Measurements from ENCODE around the gene CECR2. TPM values are rescaled to one million over a fixed set of nuclear protein-coding genes. Genes with fewer than 3 reads are reported as not detected.
"Not testable (repeated sequence)": the region's sequence is repeated elsewhere in the genome, so short reads cannot be mapped to it uniquely, and the experiment has no call there.

Gene CECR2
- total RNA-seq, 2 experiments from 2014 or later, result not detected

DNA sequence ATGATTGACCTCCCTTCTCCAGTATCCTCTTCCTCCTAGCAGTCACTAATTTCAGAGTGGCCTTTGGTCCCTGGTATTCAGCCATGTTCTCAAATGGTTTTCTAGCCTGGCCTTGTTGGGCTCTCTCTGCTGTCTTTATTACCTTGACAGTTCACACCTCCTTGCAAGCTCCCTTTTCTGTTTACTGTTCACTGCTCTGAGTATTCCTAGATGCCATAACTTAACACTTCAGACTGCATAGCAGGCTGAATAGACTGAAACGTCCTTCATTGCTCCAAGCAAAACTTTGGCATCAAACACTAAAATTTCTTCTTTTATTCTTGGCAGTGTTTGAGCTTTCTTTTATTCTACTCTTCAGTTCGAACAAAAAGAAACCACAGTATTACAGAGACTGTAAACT lies 144.4 kb downstream of the CECR2 start:
- intact Hi-C loops (cut with DNase I, micrococcal nuclease), result no loop called here
- ChIA-PET POLR2A (no interaction called here), CTCF (no interaction called here)
- Mint-ChIP-seq H3K4me1 (ENCODE audit: low read depth) (no peaks in the 10 kb centered on the region), H3K27me3 (peaks cover 20% of the 10 kb centered on the region), H3K9me3 (no peaks in the 10 kb centered on the region), H3K27ac (no peak overlapping the region), H3K36me3 (ENCODE audit: low read depth) (no peaks in the 10 kb centered on the region), H3K4me3 (no peak overlapping the region)
- Histone ChIP-seq H3K4me3 (ENCODE audit: low read length) (no peak overlapping the region), H3K9me3 (ENCODE audit: control insufficient read depth in 1 of 2, insufficient read depth in 1 of 2, low read length in 2 of 2) (no peaks in the 10 kb centered on the region), H3K4me1 (ENCODE audit: insufficient read depth, low read length) (no peaks in the 10 kb centered on the region), H3K27me3 (ENCODE audit: control insufficient read depth in 1 of 2, insufficient read depth in 2 of 2, low read length in 2 of 2) (peaks cover 4 to 6% of the 10 kb centered on the region in 2 experiments), H3K36me3 (ENCODE audit: insufficient read depth, low read length) (no peaks in the 10 kb centered on the region), H3K27ac (ENCODE audit: low read depth in 1 of 2, low read length in 2 of 2) (no peak overlapping the region)
- DNase-seq (no peak), ATAC-seq (ENCODE audit: poor library complexity) (no peak)
- TF ChIP-seq, protein P1, sequence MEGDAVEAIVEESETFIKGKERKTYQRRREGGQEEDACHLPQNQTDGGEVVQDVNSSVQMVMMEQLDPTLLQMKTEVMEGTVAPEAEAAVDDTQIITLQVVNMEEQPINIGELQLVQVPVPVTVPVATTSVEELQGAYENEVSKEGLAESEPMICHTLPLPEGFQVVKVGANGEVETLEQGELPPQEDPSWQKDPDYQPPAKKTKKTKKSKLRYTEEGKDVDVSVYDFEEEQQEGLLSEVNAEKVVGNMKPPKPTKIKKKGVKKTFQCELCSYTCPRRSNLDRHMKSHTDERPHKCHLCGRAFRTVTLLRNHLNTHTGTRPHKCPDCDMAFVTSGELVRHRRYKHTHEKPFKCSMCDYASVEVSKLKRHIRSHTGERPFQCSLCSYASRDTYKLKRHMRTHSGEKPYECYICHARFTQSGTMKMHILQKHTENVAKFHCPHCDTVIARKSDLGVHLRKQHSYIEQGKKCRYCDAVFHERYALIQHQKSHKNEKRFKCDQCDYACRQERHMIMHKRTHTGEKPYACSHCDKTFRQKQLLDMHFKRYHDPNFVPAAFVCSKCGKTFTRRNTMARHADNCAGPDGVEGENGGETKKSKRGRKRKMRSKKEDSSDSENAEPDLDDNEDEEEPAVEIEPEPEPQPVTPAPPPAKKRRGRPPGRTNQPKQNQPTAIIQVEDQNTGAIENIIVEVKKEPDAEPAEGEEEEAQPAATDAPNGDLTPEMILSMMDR (IDR thresholded peaks at IDR 0.05), result no peak

DNA sequence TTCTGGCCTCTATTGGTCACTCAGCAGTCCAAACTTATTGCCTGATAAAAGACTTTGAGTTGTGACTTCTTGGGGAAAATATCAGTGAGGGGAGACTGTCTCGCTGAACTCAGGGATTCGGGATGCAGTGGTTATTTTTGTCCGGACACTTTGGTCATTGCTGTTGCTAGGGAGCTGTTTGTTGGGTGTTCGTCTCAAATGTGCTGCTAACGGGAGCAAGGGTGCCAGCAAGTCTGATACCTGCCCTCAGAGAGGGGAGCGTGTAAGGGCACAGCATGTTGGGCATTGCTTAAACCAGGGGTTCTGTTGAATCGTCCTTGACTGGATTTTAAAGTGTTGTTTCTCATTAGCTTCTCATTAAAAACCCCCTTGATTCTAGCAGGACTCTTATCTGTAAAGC lies 144.8 kb downstream of the CECR2 start:
- ChIA-PET CTCF (no interaction called here), POLR2A (no interaction called here)
- TF ChIP-seq, protein P1 (IDR thresholded peaks at IDR 0.05), result no peak
- Histone ChIP-seq H3K9me3 (ENCODE audit: control insufficient read depth in 1 of 2, insufficient read depth in 1 of 2, low read length in 2 of 2) (no peaks in the 10 kb centered on the region), H3K4me3 (ENCODE audit: low read length) (no peak overlapping the region), H3K27ac (ENCODE audit: low read depth in 1 of 2, low read length in 2 of 2) (no peak overlapping the region), H3K36me3 (ENCODE audit: insufficient read depth, low read length) (no peaks in the 10 kb centered on the region), H3K4me1 (ENCODE audit: insufficient read depth, low read length) (no peaks in the 10 kb centered on the region), H3K27me3 (ENCODE audit: control insufficient read depth in 1 of 2, insufficient read depth in 2 of 2, low read length in 2 of 2) (peaks cover 2 to 6% of the 10 kb centered on the region in 2 experiments)
- Mint-ChIP-seq H3K27ac (no peak overlapping the region), H3K9me3 (no peaks in the 10 kb centered on the region), H3K36me3 (ENCODE audit: low read depth) (no peaks in the 10 kb centered on the region), H3K4me3 (no peak overlapping the region), H3K27me3 (peaks cover 18% of the 10 kb centered on the region), H3K4me1 (ENCODE audit: low read depth) (no peaks in the 10 kb centered on the region)
- intact Hi-C loops (cut with DNase I, micrococcal nuclease), result no loop called here
- no peak for ATAC-seq (ENCODE audit: poor library complexity)
- DNase-seq, result no peak

DNA sequence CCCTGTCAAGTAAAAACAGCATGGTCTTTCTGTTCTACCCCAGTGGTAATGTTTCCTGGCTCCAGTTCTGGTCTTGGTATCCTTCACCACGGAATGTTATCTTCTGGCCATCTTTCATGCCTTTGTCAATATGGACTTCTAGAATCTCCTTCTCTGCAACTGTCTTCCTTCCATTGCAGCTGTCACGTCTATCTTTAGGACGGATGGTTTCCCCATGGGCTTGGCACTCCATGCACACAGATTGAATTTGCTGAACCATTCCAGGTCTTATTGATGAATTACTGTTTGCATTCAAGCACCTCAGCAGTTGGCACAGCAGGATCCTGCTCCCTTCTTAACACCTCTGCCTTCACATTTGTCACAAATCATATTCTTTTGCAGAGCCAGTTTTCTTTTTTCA lies 149.1 kb downstream of the CECR2 start:
- H3K36me3 ChIP-seq (ENCODE audit: insufficient read depth, low read length), result no peaks in the 10 kb centered on the region
- Mint-ChIP-seq H3K36me3 (ENCODE audit: low read depth) (no peaks in the 10 kb centered on the region), H3K27ac (no peak overlapping the region), H3K9me3 (no peaks in the 10 kb centered on the region), H3K27me3 (peaks cover 24% of the 10 kb centered on the region), H3K4me3 (no peak overlapping the region), H3K4me1 (ENCODE audit: low read depth) (no peaks in the 10 kb centered on the region)
- POLR2A ChIA-PET, result no interaction called here
- no peak overlapping the region for H3K4me3 ChIP-seq (ENCODE audit: low read length)
- no peaks in the 10 kb centered on the region for H3K4me1 ChIP-seq (ENCODE audit: insufficient read depth, low read length)
- ATAC-seq (ENCODE audit: poor library complexity), result no peak
- H3K9me3 ChIP-seq (ENCODE audit: control insufficient read depth in 1 of 2, insufficient read depth in 1 of 2, low read length in 2 of 2), result no peaks in the 10 kb centered on the region
- H3K27me3 ChIP-seq (ENCODE audit: control insufficient read depth in 1 of 2, insufficient read depth in 2 of 2, low read length in 2 of 2), result peaks cover 0 to 2% of the 10 kb centered on the region in 2 experiments
- TF ChIP-seq, protein P1 (IDR thresholded peaks at IDR 0.05), result no peak
- intact Hi-C loops (cut with DNase I, micrococcal nuclease), result no loop called here
- DNase-seq, result no peak
- no peak overlapping the region for H3K27ac ChIP-seq (ENCODE audit: low read depth in 1 of 2, low read length in 2 of 2)
- CTCF ChIA-PET, result no interaction called here

DNA sequence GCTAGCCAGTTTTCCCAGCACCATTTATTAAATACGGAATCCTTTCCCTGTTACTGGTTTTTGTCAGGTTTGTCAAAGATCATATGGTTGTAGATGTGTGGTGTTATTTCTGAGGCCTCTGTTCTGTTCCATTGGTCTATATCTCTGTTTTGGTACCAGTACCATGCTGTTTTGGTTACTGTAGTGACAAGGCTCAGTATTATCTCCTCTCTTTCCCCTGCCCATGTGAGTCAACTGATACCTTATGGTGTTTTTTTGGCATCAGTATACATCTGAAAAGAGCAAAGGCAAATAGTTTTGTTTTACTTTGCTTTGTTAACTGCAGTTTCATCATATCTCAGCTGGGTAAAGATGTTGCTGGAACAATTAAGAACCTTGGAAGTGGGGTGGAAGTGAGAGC lies 152.7 kb downstream of the CECR2 start:
- intact Hi-C loops (cut with DNase I, micrococcal nuclease); DNase-seq; H3K36me3 Mint-ChIP-seq (ENCODE audit: low read depth); H3K27ac Mint-ChIP-seq; CTCF ChIA-PET; H3K27ac ChIP-seq (ENCODE audit: low read depth in 1 of 2, low read length in 2 of 2); H3K4me3 ChIP-seq (ENCODE audit: low read length); H3K27me3 ChIP-seq (ENCODE audit: control insufficient read depth in 1 of 2, insufficient read depth in 2 of 2, low read length in 2 of 2); H3K9me3 ChIP-seq (ENCODE audit: control insufficient read depth in 1 of 2, insufficient read depth in 1 of 2, low read length in 2 of 2); ATAC-seq (ENCODE audit: poor library complexity); H3K9me3 Mint-ChIP-seq; H3K4me1 Mint-ChIP-seq (ENCODE audit: low read depth); POLR2A ChIA-PET; H3K4me1 ChIP-seq (ENCODE audit: insufficient read depth, low read length); H3K4me3 Mint-ChIP-seq; H3K36me3 ChIP-seq (ENCODE audit: insufficient read depth, low read length): not testable (repeated sequence)
- peaks cover 42% of the 10 kb centered on the region for H3K27me3 Mint-ChIP-seq

All from CD4-positive, alpha-beta T cell (primary cell).